Liver (tissue), 9 donors: ENCODE measurements around the gene BZW2. TPM values are rescaled to one million over a fixed set of nuclear protein-coding genes. Genes with fewer than 3 reads are reported as not detected.

Experiments used
- DNase-seq: peaks from one replicate; pipeline ENCODE4 v3.0.0-alpha.2; 2017; ENCODE audit warnings: low spot score
- H3K27ac ChIP-seq, 2 donors: one replicate each; pipeline ENCODE4 v1.7.0; 2013; ENCODE audit warnings: inconsistent platforms in 2 of 2, low read length in 2 of 2, control low read depth in 1 of 2, low read depth in 1 of 2, mild to moderate bottlenecking in 1 of 2
- H3K27me3 ChIP-seq, 4 donors: one replicate each; pipeline versions ENCODE4 v1.6.1 to v1.7.0; 2013; ENCODE audit warnings: low read length in 3 of 4, inconsistent platforms in 1 of 4, mild to moderate bottlenecking in 1 of 4, moderate library complexity in 1 of 4; ENCODE audit not compliant: control insufficient read depth in 4 of 4, insufficient read depth in 4 of 4
- H3K36me3 ChIP-seq, 4 donors: one replicate each; pipeline versions ENCODE4 v1.6.1 to v1.7.0; 2013; ENCODE audit warnings: low read length in 3 of 4, mild to moderate bottlenecking in 3 of 4, low read depth in 1 of 4, moderate library complexity in 1 of 4; ENCODE audit not compliant: control insufficient read depth in 4 of 4, insufficient read depth in 3 of 4
- H3K4me1 ChIP-seq, 4 donors: one replicate each; pipeline versions ENCODE4 v1.6.1 to v1.7.0; 2013; ENCODE audit warnings: low read length in 3 of 4, mild to moderate bottlenecking in 3 of 4, moderate library complexity in 1 of 4; ENCODE audit not compliant: control insufficient read depth in 4 of 4, insufficient read depth in 4 of 4
- H3K4me3 ChIP-seq, 3 donors: one replicate each; pipeline versions ENCODE4 v1.6.1 to v1.7.0; 2013; ENCODE audit warnings: low read length in 3 of 3, control low read depth in 1 of 3, low read depth in 1 of 3, mild to moderate bottlenecking in 1 of 3
- H3K9ac ChIP-seq, 2 donors: one replicate each; pipeline ENCODE4 v1.7.0; 2013; ENCODE audit warnings: low read length in 2 of 2, mild to moderate bottlenecking in 2 of 2, moderate library complexity in 2 of 2, control low read depth in 1 of 2, low read depth in 1 of 2
- H3K9me3 ChIP-seq, 4 donors: one replicate each; pipeline versions ENCODE4 v1.6.1 to v1.7.0; 2013; ENCODE audit warnings: low read length in 3 of 4; ENCODE audit not compliant: control insufficient read depth in 4 of 4
- ATF3 ChIP-seq: IDR thresholded peaks from 2 replicates; pipeline ENCODE4 v1.6.1; 2016; ENCODE audit warnings: antibody characterized with exemption
- CTCF ChIP-seq: fragments of 150-350 bp; IDR thresholded peaks from 2 replicates; pipeline ENCODE4 v1.5.1; 2017; ENCODE audit warnings: improper control_type of control experiment, low read depth, low read length; ENCODE audit not compliant: missing input control
- EGR1 ChIP-seq, 2 donors: IDR thresholded peaks; 2 replicates each; pipeline ENCODE4 v1.6.1; 2016 to 2018; ENCODE audit warnings: antibody characterized with exemption in 2 of 2, low read depth in 2 of 2
- FOXA1 ChIP-seq: IDR thresholded peaks from 2 replicates; pipeline ENCODE4 v1.6.1; 2016; ENCODE audit warnings: antibody characterized with exemption
- FOXA2 ChIP-seq: IDR thresholded peaks from 2 replicates; pipeline ENCODE4 v1.6.1; 2016; ENCODE audit warnings: antibody characterized with exemption
- GABPA ChIP-seq, 2 donors: IDR thresholded peaks in 1 of 2; conservative IDR thresholded peaks in 1 of 2; 2 replicates each; pipeline ENCODE4 v1.6.1; 2016; ENCODE audit warnings: antibody characterized with exemption in 2 of 2, mild to moderate bottlenecking in 1 of 2, moderate library complexity in 1 of 2
- HNF4A ChIP-seq, 2 donors: conservative IDR thresholded peaks; 2 replicates each; pipeline ENCODE4 v1.6.1; 2016; ENCODE audit warnings: antibody characterized with exemption in 2 of 2, mild to moderate bottlenecking in 2 of 2
- HNF4G ChIP-seq: IDR thresholded peaks from 2 replicates; pipeline ENCODE4 v1.6.1; 2016; ENCODE audit warnings: antibody characterized with exemption
- JUND ChIP-seq, 2 donors: IDR thresholded peaks; 2 replicates each; pipeline ENCODE4 v1.6.1; 2016; ENCODE audit warnings: antibody characterized with exemption in 2 of 2
- MAX ChIP-seq: IDR thresholded peaks from 2 replicates; pipeline ENCODE4 v1.6.1; 2016; ENCODE audit warnings: antibody characterized with exemption
- RAD21 ChIP-seq, 2 donors: IDR thresholded peaks; 2 replicates each; pipeline ENCODE4 v1.6.1; 2016; ENCODE audit warnings: antibody characterized with exemption in 2 of 2, mild to moderate bottlenecking in 2 of 2
- REST ChIP-seq: IDR thresholded peaks from 2 replicates; pipeline ENCODE4 v1.6.1; 2016; ENCODE audit warnings: antibody characterized with exemption, mild to moderate bottlenecking
- RXRA ChIP-seq, 2 donors: IDR thresholded peaks; 2 replicates each; pipeline ENCODE4 v1.6.1; 2017 to 2018; ENCODE audit warnings: antibody characterized with exemption in 2 of 2, mild to moderate bottlenecking in 1 of 2
- YY1 ChIP-seq: IDR thresholded peaks from 2 replicates; pipeline ENCODE4 v1.6.1; 2016; ENCODE audit warnings: antibody characterized with exemption, mild to moderate bottlenecking
- ZBTB33 ChIP-seq: IDR thresholded peaks from 2 replicates; pipeline ENCODE4 v1.6.1; 2016; ENCODE audit warnings: antibody characterized with exemption
- WGBS: extraction: QIAGEN DNeasy Blood & Tissue Kit; methylation state at CpG from one replicate; pipeline ENCODE4 v1.1.7; 2013; 5-methylcytosine and 5-hydroxymethylcytosine counted together
- polyA plus RNA-seq, 2 donors: library from polyadenylated mRNA; stranded (reverse) in 1 of 2; unstranded in 1 of 2; fragments of 200-250 nt in 1 of 2; fragments of >200 nt in 1 of 2; fragmentation: Nextera tagmentation in 1 of 2; extraction: Ambion mirVana in 1 of 2; gene quantifications; one replicate each; pipeline versions ENCODE4 v1.2.1 to v1.2.3, GENCODE V29; 2013 to 2015
- total RNA-seq, 2 donors: library from RNA; depleted of rRNA; stranded (reverse); fragments of >200 nt; gene quantifications; one replicate each; pipeline ENCODE4 v1.2.3, GENCODE V29; 2014
- donor health status: healthy.
- donor health status: healthy.
- donor health status: healthy.
- donor health status: healthy.
- donor health status: healthy.

BZW2 gene
- total and polyA plus RNA-seq, 4 donors = 10.9 to 18.6 (median 13.1) TPM

- Histone ChIP-seq H3K9me3 (no peaks in the 10 kb centered on the region), H3K9ac (no peak overlapping the region), H3K4me3 (no peak overlapping the region), H3K27me3 (no peaks in the 10 kb centered on the region), H3K36me3 (peaks cover 0 to 1% (median 0%) of the 10 kb centered on the region in 4 donors), H3K27ac (no peak overlapping the region), H3K4me1 (no peaks in the 10 kb centered on the region)
- TF ChIP-seq YY1 = no peak
- TF ChIP-seq REST = no peak
- TF ChIP-seq RAD21 (IDR thresholded peaks at IDR 0.05) = no peak
- no peak for TF ChIP-seq HNF4G
- no peak for TF ChIP-seq FOXA1
- no peak for TF ChIP-seq RXRA (IDR thresholded peaks at IDR 0.05)
- TF ChIP-seq CTCF = no peak
- TF ChIP-seq ZBTB33 = no peak
- TF ChIP-seq HNF4A (conservative IDR thresholded peaks at IDR 0.05) = no peak
- TF ChIP-seq GABPA (IDR thresholded peaks at IDR 0.05 in 1 of 2, conservative IDR thresholded peaks at IDR 0.05 in 1 of 2) = no peak
- no peak for TF ChIP-seq FOXA2
- no peak for TF ChIP-seq JUND (IDR thresholded peaks at IDR 0.05)
- TF ChIP-seq ATF3 = no peak
- TF ChIP-seq EGR1 (IDR thresholded peaks at IDR 0.05; ENCODE audit: low read depth in 2 of 2) = no peak
- TF ChIP-seq MAX = no peak
- WGBS = 97% methylated on average over 2 of the region's 2 CpGs
- DNase-seq = no peak
These were observed 23.6 kb downstream of the BZW2 start for GRCh38 chr7:16669581-16669980.

- Histone ChIP-seq H3K9me3 (no peaks in the 10 kb centered on the region), H3K27me3 (no peaks in the 10 kb centered on the region), H3K4me3 (no peak overlapping the region), H3K36me3 (peaks cover 0 to 1% (median under 1%) of the 10 kb centered on the region in 4 donors), H3K4me1 (no peaks in the 10 kb centered on the region), H3K9ac (no peak overlapping the region), H3K27ac (no peak overlapping the region)
- no peak for DNase-seq
- 91% methylated on average over 1 of the region's 1 CpG for WGBS
- TF ChIP-seq FOXA2 (no peak), HNF4A (conservative IDR thresholded peaks at IDR 0.05) (no peak), YY1 (no peak), CTCF (no peak), REST (no peak), RXRA (IDR thresholded peaks at IDR 0.05) (no peak), ZBTB33 (no peak), GABPA (IDR thresholded peaks at IDR 0.05 in 1 of 2, conservative IDR thresholded peaks at IDR 0.05 in 1 of 2) (no peak), RAD21 (IDR thresholded peaks at IDR 0.05) (no peak)
These were observed 24.0 kb downstream of the BZW2 start for GRCh38 chr7:16670021-16670420.
